Measurements from ENCODE around the gene GABRP.

Gene GABRP

DNA sequence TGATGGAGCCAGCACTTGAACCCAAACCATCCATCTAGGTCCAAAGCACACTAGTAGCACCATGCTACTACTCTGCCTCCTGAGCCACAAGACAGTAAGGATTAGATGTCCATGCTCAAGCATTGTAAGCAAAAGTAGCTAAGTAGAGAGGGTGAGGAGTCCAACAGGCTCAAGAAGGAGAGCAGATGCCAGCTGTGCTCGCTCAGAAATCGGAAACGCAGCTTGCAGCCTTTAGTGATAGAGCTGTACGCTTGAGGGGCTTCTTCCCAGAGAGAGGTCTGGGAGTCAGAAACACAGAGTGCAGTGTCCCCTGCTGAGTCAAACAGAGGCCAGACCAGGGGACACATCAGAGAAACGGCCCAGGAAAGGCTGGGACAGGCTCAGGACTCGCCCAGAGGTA is 32.7 kb upstream of the GABRP start:
- Histone ChIP-seq H3K9ac (ENCODE audit: low read depth, low read length, poor library complexity, severe bottlenecking) (no peak overlapping the region), H3K36me3 (ENCODE audit: insufficient read depth, low read length) (no peaks in the 10 kb centered on the region), H3K27me3 (ENCODE audit: insufficient read depth, low read length, poor library complexity, severe bottlenecking) (no peaks in the 10 kb centered on the region), H3F3A (ENCODE audit: low read depth) (no peaks in the 10 kb centered on the region), H3K79me2 (ENCODE audit: insufficient read depth, low read length) (no peaks in the 10 kb centered on the region), H3K4me1 (ENCODE audit: insufficient read depth, low read length, poor library complexity, severe bottlenecking) (no peaks in the 10 kb centered on the region), H3K9me2 (replicated peaks; ENCODE audit: low read depth, low read length) (no peaks in the 10 kb centered on the region), H2AFZ (ENCODE audit: low read length) (no peak overlapping the region), H3K9me3 (ENCODE audit: insufficient read depth, low read depth, low read length) (no peaks in the 10 kb centered on the region), H3K4me3 (ENCODE audit: low read length, poor library complexity, severe bottlenecking) (no peak overlapping the region), H3K4me2 (ENCODE audit: low read depth, low read length, poor library complexity, severe bottlenecking) (no peak overlapping the region), H4K20me1 (ENCODE audit: insufficient read depth, low read length, poor library complexity, severe bottlenecking) (no peaks in the 10 kb centered on the region)
- TF ChIP-seq, protein P1, sequence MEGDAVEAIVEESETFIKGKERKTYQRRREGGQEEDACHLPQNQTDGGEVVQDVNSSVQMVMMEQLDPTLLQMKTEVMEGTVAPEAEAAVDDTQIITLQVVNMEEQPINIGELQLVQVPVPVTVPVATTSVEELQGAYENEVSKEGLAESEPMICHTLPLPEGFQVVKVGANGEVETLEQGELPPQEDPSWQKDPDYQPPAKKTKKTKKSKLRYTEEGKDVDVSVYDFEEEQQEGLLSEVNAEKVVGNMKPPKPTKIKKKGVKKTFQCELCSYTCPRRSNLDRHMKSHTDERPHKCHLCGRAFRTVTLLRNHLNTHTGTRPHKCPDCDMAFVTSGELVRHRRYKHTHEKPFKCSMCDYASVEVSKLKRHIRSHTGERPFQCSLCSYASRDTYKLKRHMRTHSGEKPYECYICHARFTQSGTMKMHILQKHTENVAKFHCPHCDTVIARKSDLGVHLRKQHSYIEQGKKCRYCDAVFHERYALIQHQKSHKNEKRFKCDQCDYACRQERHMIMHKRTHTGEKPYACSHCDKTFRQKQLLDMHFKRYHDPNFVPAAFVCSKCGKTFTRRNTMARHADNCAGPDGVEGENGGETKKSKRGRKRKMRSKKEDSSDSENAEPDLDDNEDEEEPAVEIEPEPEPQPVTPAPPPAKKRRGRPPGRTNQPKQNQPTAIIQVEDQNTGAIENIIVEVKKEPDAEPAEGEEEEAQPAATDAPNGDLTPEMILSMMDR (conservative IDR thresholded peaks at IDR 0.05; ENCODE audit: low read length) = no peak
- TF ChIP-seq EZH2phosphoT487 (IDR thresholded peaks at IDR 0.05; ENCODE audit: borderline replicate concordance) = no peak

DNA sequence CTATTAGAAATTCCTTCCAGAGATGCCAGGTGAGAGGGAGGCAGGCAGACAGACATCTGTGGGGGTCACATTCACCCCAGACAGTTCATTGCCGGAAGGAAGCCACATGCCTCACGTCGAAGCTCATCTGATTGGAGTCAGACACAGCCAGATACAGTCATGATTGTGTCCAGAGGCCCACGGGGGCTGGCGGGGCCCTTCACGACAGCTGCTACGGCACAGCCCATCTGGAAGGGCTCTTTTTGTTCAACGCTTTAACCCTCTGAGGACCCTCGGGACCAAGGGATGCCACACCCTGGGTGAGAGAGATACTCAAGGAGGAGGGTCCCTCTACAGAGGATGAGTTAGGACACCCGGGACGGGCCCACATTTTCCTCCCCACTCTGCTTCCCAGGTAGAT is 31.9 kb upstream of the GABRP start:
- H3K9ac ChIP-seq (ENCODE audit: low read depth, low read length, poor library complexity, severe bottlenecking) = no peak overlapping the region
- no peaks in the 10 kb centered on the region for H4K20me1 ChIP-seq (ENCODE audit: insufficient read depth, low read length, poor library complexity, severe bottlenecking)
- no peaks in the 10 kb centered on the region for H3K79me2 ChIP-seq (ENCODE audit: insufficient read depth, low read length)
- no peak overlapping the region for H3K4me2 ChIP-seq (ENCODE audit: low read depth, low read length, poor library complexity, severe bottlenecking)
- no peaks in the 10 kb centered on the region for H3K4me1 ChIP-seq (ENCODE audit: insufficient read depth, low read length, poor library complexity, severe bottlenecking)
- H3K36me3 ChIP-seq (ENCODE audit: insufficient read depth, low read length) = no peaks in the 10 kb centered on the region
- H3K9me2 ChIP-seq (replicated peaks; ENCODE audit: low read depth, low read length) = no peaks in the 10 kb centered on the region
- H3K27me3 ChIP-seq (ENCODE audit: insufficient read depth, low read length, poor library complexity, severe bottlenecking) = no peaks in the 10 kb centered on the region
- no peak for TF ChIP-seq EZH2phosphoT487 (IDR thresholded peaks at IDR 0.05; ENCODE audit: borderline replicate concordance)
- TF ChIP-seq, protein P1 (conservative IDR thresholded peaks at IDR 0.05; ENCODE audit: low read length) = no peak
- no peak overlapping the region for H3K4me3 ChIP-seq (ENCODE audit: low read length, poor library complexity, severe bottlenecking)
- no peaks in the 10 kb centered on the region for H3K9me3 ChIP-seq (ENCODE audit: insufficient read depth, low read depth, low read length)
- H2AFZ ChIP-seq (ENCODE audit: low read length) = no peak overlapping the region
- H3F3A ChIP-seq (ENCODE audit: low read depth) = no peaks in the 10 kb centered on the region

DNA sequence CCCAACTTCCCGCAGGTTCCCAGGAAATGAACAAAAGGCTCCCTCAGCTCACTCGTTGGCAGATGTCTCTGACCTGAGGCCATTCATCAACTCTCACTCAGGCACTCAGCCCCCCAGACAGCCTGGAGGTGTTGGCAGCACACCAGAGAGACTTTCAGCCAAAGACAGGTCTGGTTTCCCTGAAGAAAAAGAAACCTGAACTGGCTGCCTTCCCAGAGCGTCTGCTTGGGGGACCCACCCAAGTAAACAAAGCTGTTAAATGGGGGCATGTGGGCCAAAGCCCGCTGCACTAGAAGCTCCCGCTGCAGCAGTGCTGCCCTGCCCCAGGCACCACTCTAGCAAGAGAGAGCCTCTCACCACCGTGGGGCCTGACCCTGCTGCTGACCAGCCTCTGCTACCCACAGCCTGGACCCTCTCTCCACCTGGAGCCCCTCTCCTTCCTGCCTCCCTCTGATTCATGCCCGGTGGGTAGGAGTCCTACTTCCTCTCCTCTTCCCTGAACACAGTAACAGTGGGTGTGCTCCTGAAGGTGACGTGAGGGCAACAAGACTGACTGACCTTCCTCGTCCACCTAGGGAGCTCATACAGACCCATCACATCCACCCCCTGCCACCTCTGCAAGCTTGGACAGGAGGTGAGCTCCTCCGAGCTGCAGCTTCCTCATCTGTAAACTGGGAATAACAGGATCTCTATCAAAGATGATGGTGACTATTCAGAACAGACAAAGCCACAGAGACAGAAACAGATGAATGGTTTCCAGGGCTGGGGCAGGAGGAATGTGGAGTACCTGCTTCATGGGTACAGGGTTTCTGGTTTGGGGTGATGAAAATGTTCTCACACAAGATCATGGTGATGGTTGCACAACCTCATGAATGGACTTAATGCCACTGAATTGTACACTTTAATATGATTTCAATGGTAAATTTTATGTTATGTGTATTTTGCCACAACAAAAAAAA is 31.0 kb upstream of the GABRP start:
- Histone ChIP-seq H3K9me3 (ENCODE audit: insufficient read depth, low read depth, low read length) (no peaks in the 10 kb centered on the region), H3K9ac (ENCODE audit: low read depth, low read length, poor library complexity, severe bottlenecking) (no peak overlapping the region), H4K20me1 (ENCODE audit: insufficient read depth, low read length, poor library complexity, severe bottlenecking) (no peaks in the 10 kb centered on the region), H3K36me3 (ENCODE audit: insufficient read depth, low read length) (no peaks in the 10 kb centered on the region), H2AFZ (ENCODE audit: low read length) (no peak overlapping the region), H3K4me3 (ENCODE audit: low read length, poor library complexity, severe bottlenecking) (no peak overlapping the region), H3K4me1 (ENCODE audit: insufficient read depth, low read length, poor library complexity, severe bottlenecking) (no peaks in the 10 kb centered on the region), H3K27me3 (ENCODE audit: insufficient read depth, low read length, poor library complexity, severe bottlenecking) (no peaks in the 10 kb centered on the region), H3K79me2 (ENCODE audit: insufficient read depth, low read length) (no peaks in the 10 kb centered on the region), H3F3A (ENCODE audit: low read depth) (no peaks in the 10 kb centered on the region), H3K4me2 (ENCODE audit: low read depth, low read length, poor library complexity, severe bottlenecking) (no peak overlapping the region), H3K9me2 (replicated peaks; ENCODE audit: low read depth, low read length) (no peaks in the 10 kb centered on the region)
- TF ChIP-seq, protein P1 (conservative IDR thresholded peaks at IDR 0.05; ENCODE audit: low read length) = no peak
- TF ChIP-seq EZH2phosphoT487 (IDR thresholded peaks at IDR 0.05; ENCODE audit: borderline replicate concordance) = no peak

Measured in Loucy (cell line).